Right ventricle myocardium inferior (tissue), 1 donor: Measurements from ENCODE around the gene SPAG4. TPM values are rescaled to one million over a fixed set of nuclear protein-coding genes. Genes with fewer than 3 reads are reported as not detected.

ENCODE experiments used
- ATAC-seq: fragments of 200-7000 bp; cut with Tn5 transposase; one replicate; pipeline ENCODE4 v1.9.1; 2020; ENCODE audit warnings: mild to moderate bottlenecking, moderate library complexity
- DNase-seq: peaks from one replicate; pipeline ENCODE4 v3.0.0; 2021; ENCODE audit errors: missing footprints
- intact Hi-C: fragments of 100-400 bp; cut with DNase I; formaldehyde crosslinking; loops from one replicate; pipeline ENCODE4 v1.11.0; 2022
- total RNA-seq: library from RNA; stranded (reverse); fragmentation: NEBNext Ultra II Directional; extraction: Animal tissue kit (Norgen Biotek cat#: 25700); gene quantifications from one replicate; pipeline ENCODE4 v1.2.1, GENCODE V29; 2021
- donor health status: DM: no; HTN: yes; CAD: no; lungs with severe emphysema.

Gene SPAG4
- total RNA-seq, 1 donor from 2014 or later = 1.6 TPM

DNA sequence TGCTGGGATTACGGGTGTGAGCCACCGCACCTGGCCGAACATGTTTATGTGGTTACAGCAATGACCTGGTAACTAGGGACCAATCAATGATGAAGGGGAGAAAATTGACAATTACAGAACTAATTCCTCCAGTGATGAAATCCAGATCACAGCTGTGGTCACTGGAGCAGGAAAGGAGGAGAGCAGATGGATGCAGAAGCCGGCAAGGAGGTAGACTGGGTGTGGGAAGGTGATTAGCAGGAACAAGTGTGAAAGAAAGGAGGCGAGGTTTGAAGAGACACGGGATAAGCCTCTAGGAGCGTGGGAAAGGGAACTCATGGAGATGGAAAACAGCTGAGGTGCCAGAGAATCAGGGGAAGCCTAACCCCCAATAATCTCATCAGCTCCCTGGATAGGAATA, 17.2 kb upstream of the SPAG4 start:
- intact Hi-C loops = no loop called here
- no peak for DNase-seq
- ATAC-seq = no peak

DNA sequence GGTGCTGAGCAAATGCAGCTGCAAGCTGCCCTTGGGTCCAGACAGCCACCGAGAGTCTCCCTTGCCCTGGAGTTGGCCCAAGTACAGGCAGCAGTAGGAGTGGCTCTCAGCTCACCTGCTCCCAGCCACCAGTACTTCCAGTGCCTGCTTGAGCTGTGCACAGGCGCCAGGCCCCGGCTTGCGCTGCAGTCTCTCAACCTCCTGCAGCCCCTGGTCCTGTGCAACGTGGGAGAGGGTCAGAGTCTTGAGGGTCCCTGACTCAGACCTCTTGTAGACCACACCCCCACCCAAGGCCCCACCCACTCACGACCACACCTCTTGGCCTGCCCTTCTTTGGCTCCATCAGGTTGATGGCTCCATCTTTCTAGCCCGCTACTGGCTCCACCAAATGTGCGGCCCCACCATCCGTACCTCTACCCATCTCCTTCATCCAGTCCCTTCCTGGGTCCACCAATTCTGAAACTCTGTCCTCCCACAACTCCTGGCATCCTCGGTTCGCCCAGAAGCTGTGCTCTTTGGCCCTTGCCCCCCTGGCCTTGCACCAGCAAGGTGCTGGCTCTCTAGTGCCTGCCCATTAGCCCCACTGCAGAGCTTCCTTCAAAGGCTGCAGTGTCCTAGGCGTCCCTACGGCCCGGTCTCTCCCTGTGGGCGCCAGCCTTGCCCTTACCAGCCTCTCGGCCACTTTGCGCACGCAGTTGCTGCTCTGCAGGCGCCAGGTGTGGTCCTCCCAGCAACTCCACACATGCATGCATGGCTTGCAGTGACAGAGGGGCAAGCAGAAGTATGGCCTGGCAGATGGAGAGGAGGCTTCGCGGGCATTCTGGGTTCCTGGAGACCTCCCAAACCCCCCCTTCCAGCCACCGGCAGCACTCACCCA, 16.5 kb upstream of the SPAG4 start:
- intact Hi-C loops = no loop called here
- DNase-seq (no peak), ATAC-seq (no peak)

DNA sequence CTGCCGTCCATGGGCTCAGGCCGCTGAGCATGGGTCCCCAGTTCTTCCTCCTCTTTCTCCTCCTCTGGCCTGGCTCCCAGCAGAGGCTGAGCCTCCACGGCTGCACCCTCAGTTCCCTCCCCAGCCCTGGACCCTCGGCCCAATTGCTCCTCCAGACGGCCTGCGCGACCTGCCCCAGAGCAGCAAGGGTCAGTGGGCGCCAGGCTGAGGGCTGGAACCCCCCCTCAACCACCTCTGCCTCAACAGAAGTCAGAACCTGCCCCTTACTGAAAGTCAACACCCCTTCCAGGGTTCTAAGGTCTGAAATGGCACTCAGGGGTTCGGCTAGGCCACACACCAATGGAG, 15.9 kb upstream of the SPAG4 start:
- ATAC-seq (no peak), DNase-seq (no peak)
- intact Hi-C loops = loop anchor here (5.0 kb wide), 1 partner anchor 98 kb away; the partner anchor contains the start of genes NFS1 and ROMO1

DNA sequence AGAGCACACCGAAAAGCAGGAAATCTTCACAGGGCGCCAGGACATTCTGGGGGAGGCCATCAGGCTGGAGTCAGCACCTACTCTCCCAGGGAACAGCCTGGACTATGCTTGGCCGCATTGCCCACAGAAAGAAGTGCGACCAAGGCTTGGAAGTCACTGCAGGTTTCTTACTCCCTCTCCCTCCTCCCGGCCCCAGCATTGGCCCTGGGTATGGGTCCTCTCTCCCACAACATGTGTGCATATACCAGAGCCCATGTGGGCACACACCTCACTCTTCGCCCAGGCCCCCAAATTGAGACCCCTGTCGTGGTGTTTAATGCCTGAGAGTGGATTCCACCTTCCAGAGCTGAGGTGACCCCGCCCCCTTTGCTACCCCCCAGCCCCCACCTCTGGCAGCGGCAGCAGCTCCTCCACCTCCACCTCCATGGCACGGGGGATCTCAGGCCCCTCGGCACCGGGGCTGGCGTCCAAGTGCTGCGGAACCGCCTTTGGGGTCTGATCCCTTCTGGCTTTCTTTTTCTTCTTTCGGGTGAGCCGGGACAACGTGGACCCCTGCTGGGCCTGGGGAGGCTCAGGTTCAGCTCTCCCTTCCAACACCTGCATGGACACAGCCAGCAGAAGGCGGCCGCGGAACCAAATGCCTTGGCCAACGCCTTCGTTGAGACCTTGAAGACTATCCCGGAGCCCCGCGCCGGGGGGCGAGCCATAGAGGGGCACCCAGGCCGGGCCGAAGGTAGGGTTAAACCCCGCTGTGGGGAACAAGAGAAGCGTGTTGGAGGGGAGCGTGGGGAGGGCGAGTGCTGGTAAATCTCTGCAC, 15.2 kb upstream of the SPAG4 start:
- no peak for DNase-seq
- intact Hi-C loops = loop anchor here (5.0 kb wide), 1 partner anchor 97 kb away; the partner anchor contains the start of genes NFS1 and ROMO1
- ATAC-seq = no peak

DNA sequence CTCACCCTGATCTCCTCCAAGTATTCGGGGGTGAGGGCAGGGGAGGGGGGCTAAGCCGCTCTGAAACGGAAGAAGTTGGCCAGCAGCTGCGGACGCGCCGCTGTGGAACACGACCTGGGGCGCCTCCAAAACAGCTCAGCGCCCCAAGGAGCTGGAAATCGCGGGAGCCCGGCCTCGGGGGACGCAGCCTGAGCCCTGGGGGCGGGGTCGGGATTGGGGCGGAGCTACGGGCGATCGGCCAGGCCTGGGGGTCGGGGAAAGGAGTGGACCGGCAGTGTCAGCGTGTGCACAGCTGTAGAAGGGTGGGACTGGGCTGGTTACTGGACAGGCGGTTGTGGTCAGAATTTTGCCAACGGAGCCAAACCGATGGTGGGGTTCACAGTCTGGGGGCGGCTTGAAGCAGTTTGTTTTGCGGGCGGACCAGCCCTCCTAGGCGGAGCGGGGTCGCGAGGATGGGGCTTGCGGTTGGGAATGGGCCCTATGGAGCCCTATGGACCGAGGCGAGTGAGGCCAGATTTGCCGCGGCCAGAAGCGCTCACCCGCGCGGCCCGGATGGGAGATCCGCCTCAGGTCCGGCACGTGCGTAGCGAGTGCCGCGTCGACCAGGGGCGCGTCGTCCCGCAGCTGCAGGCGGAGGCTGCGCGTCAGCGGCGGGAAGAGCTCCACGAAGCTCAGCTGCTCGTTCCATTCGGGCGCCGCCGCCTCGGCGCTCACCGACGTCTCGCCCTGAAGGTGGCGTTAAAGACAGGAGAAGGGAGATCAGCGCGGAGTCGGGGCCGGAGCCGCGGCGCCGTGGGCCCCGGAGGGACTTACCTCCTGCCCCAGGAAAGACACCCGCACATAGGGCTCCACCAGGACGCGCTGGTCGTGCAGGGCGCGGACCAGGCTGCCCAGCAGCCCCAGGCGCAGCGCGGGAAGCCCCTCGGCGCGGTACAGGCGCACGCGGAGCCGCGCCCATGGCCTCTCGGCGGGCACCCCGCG, 14.3 kb upstream of the SPAG4 start:
- intact Hi-C loops = loop anchor here (5.0 kb wide), 1 partner anchor 96 kb away; the partner anchor contains the start of genes NFS1 and ROMO1
- peak; percentile 91 for DNase-seq
- ATAC-seq = peak; percentile 87

DNA sequence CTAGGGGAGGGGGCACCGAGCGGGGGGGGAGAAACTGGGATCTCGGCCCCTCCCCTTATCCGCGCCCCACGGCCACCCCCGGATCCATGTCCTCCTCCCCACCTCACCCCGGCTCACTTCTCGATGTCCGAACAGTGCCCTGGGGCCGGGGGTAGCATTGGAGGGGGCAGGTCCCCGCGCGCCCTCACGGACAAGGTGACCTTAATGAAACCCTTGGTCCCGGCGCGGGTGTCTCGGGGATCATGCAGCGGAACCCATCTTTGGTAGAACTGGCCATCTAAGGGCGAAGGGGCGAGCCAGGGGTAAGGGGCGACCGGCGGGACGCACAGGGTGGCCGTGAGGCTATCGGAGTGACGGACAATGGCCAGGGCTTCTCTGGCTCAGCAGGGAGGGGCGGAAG, 13.6 kb upstream of the SPAG4 start:
- DNase-seq = no peak
- ATAC-seq = no peak
- intact Hi-C loops = loop anchor here (5.0 kb wide), 1 partner anchor 95 kb away; the partner anchor contains the start of genes NFS1 and ROMO1

DNA sequence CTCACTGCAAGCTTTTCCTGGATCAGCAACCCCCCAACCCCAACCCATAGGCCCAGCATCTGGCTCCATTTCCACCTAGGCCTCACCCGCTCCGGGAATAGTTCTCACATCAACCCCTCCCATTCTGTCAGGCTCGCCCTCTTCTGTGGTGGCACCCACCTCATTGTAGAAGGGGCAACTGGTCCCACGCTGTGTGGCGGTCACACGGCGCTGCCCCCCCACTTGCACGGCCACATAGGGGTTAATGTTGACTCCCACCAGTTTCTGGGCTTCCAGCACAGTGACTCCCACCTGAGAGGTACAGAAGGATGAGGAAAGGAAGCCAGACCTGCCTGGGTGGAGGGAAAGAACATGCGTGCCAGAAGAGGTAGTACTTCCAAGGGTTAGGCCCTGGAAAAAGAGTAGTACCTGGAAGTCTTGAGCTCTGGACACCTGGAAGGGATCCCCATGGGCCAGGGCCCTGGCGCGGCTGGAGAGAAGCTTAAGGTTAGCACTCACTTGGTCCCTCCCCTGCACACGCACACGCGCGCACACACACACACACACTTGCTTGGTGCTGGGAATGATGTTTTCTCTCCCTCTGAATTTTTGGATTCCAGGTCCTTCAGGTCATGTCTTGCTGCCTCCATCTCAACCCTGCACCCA, 12.7 kb upstream of the SPAG4 start:
- intact Hi-C loops = loop anchor here (5.0 kb wide), 1 partner anchor 94 kb away; the partner anchor contains the start of genes NFS1 and ROMO1
- no peak for DNase-seq
- no peak for ATAC-seq

DNA sequence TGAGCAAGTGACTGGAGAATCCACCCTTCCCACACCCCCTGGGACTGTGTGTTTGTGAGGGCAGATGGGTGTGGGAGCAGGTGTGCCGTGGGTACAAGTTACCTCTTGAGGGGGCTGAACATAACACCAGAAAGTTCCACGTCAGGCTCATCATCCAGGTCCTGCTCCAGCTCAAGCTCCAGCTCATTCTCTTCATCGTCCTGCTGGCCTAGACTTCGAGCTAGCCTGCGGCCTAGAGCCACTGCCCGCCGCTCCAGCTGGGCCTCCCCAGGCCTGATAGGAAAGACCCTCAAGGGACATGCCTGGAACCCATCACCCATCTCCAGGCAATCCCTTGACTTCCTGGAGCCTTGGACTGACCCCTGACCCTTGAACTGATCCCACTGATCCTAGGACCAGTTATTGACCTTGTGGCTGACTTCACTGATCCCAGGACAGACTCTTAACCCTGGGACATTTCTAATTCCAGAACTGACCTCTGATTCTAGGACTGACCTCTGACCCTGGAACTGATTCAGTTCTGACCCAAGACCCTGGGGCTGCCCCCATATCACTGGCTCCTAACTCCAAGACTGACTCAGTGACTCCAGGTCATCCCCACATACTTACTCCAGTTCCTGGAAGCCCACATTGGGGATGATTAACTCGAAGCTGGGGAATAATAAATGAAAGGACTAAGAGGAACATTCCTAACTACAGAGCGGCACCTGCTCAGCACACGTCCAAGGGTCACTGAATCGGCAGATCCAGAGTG, 11.8 kb upstream of the SPAG4 start:
- no peak for ATAC-seq
- intact Hi-C loops = loop anchor here (5.0 kb wide), 1 partner anchor 93 kb away; the partner anchor contains the start of genes NFS1 and ROMO1
- DNase-seq = no peak

DNA sequence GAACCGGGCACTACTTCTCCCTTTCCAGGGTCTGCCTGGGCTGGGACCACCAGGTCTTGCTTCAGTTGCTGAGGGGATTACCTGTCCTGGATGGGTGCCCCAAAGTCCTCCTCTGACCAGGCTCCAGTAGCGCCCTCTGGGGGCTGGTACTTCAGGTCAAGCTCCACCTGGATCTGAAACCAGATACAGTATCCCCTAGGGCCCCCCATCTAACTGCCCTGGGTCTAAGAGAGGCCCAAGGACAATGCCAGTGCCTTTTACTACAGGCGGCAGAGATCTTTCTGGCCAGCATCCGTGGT, 11.2 kb upstream of the SPAG4 start:
- no peak for ATAC-seq
- DNase-seq = no peak
- intact Hi-C loops = loop anchor here (5.0 kb wide), 1 partner anchor 93 kb away; the partner anchor contains the start of genes NFS1 and ROMO1

DNA sequence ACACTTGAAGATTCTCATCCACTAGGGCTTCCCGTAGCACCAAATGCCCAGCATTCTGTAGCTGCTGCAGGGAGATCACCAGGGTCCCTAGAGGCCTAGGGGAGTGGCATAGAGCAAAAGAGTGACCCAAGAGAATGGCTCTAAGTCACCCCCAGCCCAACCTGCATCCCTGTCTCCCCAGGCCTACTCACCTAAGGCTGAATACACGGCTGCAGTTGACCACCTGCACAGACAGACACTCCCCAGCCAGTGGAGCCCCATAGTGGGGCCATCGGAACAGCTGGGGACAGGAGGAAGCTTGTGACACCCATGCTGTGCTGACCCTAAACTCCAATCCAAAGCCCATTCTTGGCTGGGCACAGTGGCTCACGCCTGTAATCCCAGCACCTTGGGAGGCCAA, 9.5 kb upstream of the SPAG4 start:
- DNase-seq = no peak
- intact Hi-C loops = no loop called here
- no peak for ATAC-seq

DNA sequence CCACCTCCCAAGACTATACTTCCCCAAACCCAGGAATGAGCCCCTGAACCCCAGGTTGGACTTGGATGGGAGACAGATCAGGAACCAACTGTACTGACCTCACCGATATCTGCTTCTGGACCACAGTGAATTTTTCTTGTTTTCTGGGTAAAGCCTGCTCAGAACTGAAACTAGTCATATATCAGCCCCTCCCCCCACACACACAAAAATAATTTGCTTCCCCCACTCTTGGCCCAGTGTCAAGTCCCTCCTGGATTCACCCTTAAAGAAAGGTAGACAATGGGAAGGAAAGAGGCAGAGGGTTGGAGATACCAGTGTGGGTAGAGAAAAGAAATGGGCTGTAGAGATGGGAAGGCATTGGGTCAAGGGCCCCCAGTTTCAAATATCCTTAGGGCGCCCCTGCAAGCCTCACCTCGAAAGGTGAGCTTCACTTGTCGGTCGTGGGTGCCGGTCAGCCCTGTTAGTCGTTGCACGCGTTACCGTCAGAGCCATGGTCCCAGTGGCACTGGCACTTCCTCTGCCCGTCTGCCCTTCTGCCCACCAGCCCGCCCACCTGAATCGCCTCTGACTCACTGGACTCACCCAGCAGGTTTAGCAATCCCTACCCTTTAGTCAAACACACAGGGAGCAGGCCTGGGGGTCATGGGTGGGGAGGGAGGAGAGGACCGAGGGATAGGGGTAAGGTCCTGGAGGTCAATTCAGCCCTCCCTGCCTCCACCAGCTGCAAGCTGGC, 8.5 kb upstream of the SPAG4 start:
- intact Hi-C loops = no loop called here
- ATAC-seq = no peak
- no peak for DNase-seq

DNA sequence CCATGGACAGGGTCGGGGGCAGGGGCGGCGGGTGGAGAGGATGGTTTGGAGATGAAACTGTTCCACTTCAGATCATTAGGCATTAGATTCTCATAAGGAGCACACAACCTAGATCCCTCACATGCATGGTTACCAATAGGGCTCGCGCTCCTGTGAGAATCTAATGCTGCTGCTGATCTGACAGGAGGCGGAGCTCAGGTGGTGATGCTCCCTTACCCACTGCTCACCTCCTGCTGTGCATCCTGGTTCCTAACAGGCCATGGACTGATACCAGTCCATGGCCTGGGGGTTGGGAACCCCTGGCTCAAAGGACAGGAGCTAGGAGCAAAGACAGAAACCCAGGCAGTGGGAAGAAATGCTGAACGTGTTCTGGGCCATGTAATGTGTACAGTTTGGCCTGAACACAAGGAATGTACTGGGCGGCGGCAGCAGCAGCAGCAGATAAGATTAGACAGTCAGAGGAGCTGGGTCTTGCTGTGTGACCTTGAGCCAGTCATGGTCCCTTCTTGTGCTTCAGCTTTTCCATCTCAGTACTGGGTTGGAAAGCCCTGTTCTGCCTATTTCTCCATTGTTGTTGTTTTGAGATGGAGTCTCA, 4.7 kb upstream of the SPAG4 start:
- intact Hi-C loops = loop anchor here (10.0 kb wide), 1 partner anchor 274 kb away; no protein-coding TSS in a partner anchor
- ATAC-seq = no peak
- no peak for DNase-seq

DNA sequence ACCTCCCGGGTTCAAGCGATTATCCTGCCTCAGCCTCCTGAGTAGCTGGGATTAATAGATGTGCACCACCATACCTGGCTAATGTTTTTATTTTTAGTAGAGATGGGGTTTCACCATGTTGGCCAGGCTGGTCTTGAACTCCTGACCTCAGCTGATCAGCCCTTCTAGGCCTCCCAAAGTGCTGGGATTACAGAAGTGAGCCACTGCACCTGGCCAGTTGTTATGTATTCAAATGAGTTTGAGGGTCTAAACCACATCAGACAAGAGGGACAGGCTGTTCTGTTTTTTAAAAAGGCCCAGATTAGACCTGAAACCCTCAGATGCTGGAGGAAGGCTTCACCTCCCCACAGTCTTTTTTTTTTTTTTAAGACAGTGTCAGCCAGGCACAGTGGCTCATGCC, 4.1 kb upstream of the SPAG4 start:
- intact Hi-C loops = loop anchor here (10.0 kb wide), 1 partner anchor 273 kb away; no protein-coding TSS in a partner anchor
- DNase-seq = no peak
- no peak for ATAC-seq

DNA sequence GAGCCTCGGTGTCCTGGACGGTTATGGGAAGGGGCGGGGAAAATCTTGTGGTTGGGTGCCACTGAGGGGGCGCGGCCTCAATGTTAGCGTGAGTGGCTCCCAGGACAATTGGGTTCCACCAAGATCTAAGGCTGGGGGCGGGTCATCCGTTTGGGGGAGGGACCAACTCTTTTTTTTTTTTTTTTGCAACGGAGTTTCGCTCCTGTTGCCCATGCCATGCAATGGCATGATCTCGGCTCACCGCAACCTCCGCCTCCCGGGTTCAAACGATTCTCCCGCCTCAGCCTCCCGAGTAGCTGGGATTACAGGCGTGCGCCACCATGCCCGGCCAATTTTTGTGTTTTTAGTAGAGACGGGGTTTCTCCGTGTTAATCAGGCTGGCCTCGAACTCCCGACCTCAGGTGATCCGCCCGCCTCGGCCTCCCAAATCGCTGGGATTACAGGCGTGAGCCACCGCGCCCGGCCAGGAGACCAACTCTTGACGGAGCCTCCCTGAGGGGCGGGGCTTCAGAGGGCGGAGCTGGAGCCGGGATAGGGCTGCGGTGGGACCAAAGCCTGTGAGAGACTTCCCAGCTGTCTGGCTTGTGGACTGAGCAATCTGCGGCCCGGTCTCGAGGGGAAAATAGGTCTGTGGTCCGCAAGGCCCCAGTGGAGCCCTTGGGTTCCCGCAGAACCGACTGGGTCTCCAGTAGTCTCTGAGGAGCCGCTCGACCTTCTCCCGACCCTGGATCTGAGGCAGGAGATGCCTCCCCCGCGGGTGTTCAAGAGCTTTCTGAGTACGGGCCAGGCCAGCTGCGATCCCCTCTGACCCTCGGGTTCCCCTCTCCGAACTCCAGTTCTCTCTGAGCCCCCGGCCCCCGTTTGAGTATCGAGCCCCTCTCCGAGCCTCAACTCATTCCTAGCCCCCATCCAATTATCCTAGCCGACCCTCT, 1.1 kb downstream of the SPAG4 start:
- DNase-seq (peak; percentile 93), ATAC-seq (peak; percentile 66)

More for the DNA sequence above, 1.1 kb downstream of the SPAG4 start:
- intact Hi-C loops = loop anchor here (2.0 to 10.0 kb wide), 2 partner anchors 46 to 268 kb away; no protein-coding TSS in a partner anchor
